Colonic mucosa (tissue), 4 donors: ENCODE measurements around the gene PIPOX. TPM values are rescaled to one million over a fixed set of nuclear protein-coding genes. Genes with fewer than 3 reads are reported as not detected.
"Not testable (repeated sequence)": the region's sequence is repeated elsewhere in the genome, so short reads cannot be mapped to it uniquely, and the experiment has no call there.

ENCODE experiments used
- DNase-seq: peaks from one replicate; pipeline ENCODE4 v3.0.0-alpha.2; 2020
- H3K27ac ChIP-seq: fragments of 200-600 bp; one replicate; pipeline ENCODE4 v1.8.0; 2021
- H3K27me3 ChIP-seq: fragments of 200-600 bp; one replicate; pipeline ENCODE4 v1.8.0; 2021
- H3K36me3 ChIP-seq: fragments of 200-600 bp; one replicate; pipeline ENCODE4 v1.8.0; 2021
- H3K4me1 ChIP-seq: fragments of 200-600 bp; one replicate; pipeline ENCODE4 v1.8.0; 2021; ENCODE audit warnings: mild to moderate bottlenecking
- H3K4me3 ChIP-seq: fragments of 200-600 bp; one replicate; pipeline ENCODE4 v1.8.0; 2021
- H3K9ac ChIP-seq, 2 donors: one replicate each; pipeline ENCODE4 v1.7.0; 2013; ENCODE audit warnings: control low read depth in 2 of 2, low read depth in 2 of 2, low read length in 2 of 2
- H3K9me3 ChIP-seq: fragments of 200-600 bp; one replicate; pipeline ENCODE4 v1.8.0; 2021
- intact Hi-C: fragments of 100-400 bp; cut with DNase I; formaldehyde crosslinking; loops from one replicate; pipeline ENCODE4 v1.14.1; 2022
- total RNA-seq, 2 donors: library from RNA; stranded (reverse); fragmentation: NEBNext Ultra II Directional in 1 of 2; extraction: Animal tissue kit (Norgen Biotek cat#: 25700) in 1 of 2; gene quantifications; one replicate each; pipeline ENCODE4 v1.2.1, GENCODE V29; 2021
- TF ChIP-seq, protein P1 (sequence below): fragments of 200-600 bp; IDR thresholded peaks from one replicate; pipeline ENCODE4 v1.8.0; 2022; ENCODE audit warnings: antibody characterized with exemption, mild to moderate bottlenecking
- donor health status: healthy.
- donor health status: DM: no; HTN: no; CAD: no.
- donor health status: DM: no; HTN: no; CAD: no.

Gene PIPOX
- total RNA-seq, 2 donors from 2014 or later, result 0.90 to 1.4 TPM

DNA sequence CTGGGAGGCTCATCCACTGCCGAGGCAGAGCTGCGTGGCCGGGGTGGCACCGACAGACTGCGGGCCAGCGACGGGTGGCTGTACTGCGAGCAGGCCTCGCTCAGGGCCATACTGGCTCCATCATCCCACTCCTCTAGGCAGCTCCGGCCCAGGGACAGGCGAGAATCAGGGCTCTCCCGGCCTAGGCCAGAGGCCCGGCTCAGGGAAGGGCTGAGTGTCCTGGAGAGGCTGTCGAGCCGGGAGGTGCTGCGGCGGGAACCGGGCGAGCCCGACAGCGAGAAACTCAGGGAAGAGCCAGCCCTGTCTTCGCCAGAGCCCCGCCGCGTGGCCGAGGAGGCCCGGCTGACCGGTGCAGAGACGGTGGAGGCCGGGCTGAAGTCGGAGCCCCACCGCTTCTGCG lies 37.4 kb downstream of the PIPOX start:
- H3K9me3 ChIP-seq, result no peaks in the 10 kb centered on the region
- TF ChIP-seq, protein P1, sequence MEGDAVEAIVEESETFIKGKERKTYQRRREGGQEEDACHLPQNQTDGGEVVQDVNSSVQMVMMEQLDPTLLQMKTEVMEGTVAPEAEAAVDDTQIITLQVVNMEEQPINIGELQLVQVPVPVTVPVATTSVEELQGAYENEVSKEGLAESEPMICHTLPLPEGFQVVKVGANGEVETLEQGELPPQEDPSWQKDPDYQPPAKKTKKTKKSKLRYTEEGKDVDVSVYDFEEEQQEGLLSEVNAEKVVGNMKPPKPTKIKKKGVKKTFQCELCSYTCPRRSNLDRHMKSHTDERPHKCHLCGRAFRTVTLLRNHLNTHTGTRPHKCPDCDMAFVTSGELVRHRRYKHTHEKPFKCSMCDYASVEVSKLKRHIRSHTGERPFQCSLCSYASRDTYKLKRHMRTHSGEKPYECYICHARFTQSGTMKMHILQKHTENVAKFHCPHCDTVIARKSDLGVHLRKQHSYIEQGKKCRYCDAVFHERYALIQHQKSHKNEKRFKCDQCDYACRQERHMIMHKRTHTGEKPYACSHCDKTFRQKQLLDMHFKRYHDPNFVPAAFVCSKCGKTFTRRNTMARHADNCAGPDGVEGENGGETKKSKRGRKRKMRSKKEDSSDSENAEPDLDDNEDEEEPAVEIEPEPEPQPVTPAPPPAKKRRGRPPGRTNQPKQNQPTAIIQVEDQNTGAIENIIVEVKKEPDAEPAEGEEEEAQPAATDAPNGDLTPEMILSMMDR, result no peak
- DNase-seq, result no peak
- intact Hi-C loops, result no loop called here
- no peak overlapping the region for H3K27ac ChIP-seq
- no peaks in the 10 kb centered on the region for H3K27me3 ChIP-seq
- H3K4me1 ChIP-seq, result no peaks in the 10 kb centered on the region
- no peak overlapping the region for H3K4me3 ChIP-seq
- H3K36me3 ChIP-seq, result no peaks in the 10 kb centered on the region
- no peak overlapping the region for H3K9ac ChIP-seq

DNA sequence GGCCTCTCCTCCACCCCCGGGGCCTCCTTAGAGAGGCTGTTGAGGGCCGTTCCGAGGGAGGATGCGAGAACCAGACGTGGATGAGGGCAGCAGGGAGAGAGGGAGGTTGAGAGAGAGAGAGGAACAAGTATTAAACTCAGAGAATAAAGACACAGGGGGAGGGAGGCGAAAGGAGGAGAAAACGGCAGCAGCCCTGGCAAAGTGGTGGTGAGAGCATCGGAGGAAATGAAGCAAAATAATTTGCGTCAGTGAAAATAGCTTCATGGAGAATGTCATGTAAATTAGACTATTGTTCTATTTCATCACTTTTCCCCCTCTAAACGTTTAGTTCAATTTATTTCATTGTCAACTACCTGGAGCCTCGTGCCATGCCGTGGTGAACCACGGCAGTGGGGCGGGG lies 38.0 kb downstream of the PIPOX start:
- Histone ChIP-seq H3K4me3 (no peak overlapping the region), H3K36me3 (no peaks in the 10 kb centered on the region), H3K9ac (no peak overlapping the region), H3K27ac (no peak overlapping the region), H3K9me3 (no peaks in the 10 kb centered on the region), H3K27me3 (no peaks in the 10 kb centered on the region), H3K4me1 (no peaks in the 10 kb centered on the region)
- DNase-seq, result no peak
- TF ChIP-seq, protein P1, result no peak
- intact Hi-C loops, result no loop called here

DNA sequence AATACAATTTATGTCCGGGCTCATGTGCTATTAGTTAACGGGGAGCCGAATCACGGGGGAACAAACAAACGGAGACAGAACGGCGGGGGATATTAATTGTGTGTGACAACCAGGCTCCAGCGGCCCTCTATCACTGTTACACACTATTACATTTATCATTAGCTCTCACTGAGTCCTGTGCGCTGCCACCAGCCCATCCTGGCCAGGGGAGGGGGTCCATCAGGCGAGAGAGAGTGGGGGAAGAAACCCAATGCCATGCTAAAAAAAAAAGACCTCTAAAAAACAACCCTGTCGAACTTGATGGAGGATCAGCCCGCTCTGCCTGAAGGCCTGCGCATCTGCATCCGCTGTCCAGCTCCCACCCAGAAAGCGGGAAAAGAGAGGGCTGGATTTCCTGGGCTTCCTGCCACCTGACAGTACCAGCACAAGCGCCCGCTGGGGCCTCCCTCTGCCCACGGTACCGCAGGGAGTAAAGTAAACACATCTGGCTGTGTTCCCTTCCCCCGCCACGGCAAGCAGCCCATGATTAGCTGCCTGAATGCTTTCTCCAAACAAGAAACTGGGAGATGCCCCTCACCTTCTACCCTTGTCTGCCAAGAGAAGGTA lies 41.7 kb downstream of the PIPOX start:
- DNase-seq, result no peak
- no peak overlapping the region for H3K27ac ChIP-seq
- H3K4me3 ChIP-seq, result no peak overlapping the region
- H3K27me3 ChIP-seq, result no peaks in the 10 kb centered on the region
- intact Hi-C loops, result no loop called here
- H3K4me1 ChIP-seq, result no peaks in the 10 kb centered on the region
- TF ChIP-seq, protein P1, result no peak
- H3K9me3 ChIP-seq, result no peaks in the 10 kb centered on the region
- H3K9ac ChIP-seq, result no peak overlapping the region
- no peaks in the 10 kb centered on the region for H3K36me3 ChIP-seq

DNA sequence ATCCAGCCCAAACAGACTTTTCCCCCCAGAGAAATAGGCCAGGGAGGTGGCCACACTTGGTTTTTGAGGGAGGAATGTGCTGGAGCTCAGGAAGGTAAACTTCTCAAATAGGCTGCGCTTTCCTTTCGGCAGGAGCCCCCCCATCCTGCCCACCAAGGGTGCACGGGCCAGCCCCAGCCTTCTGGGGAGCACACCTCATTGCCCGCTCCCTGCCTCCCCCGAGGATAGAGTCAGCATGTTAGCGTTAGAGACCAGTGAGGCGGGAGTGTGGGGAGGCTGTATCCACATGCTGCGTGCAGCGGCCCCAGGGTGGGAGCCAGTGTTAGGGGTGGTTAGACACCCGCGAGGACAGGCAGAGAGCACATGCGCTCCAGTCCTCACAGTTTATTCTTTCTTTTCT lies 42.3 kb downstream of the PIPOX start:
- Histone ChIP-seq H3K27ac (no peak overlapping the region), H3K27me3 (no peaks in the 10 kb centered on the region), H3K36me3 (no peaks in the 10 kb centered on the region), H3K9ac (no peak overlapping the region), H3K9me3 (no peaks in the 10 kb centered on the region), H3K4me3 (no peak overlapping the region), H3K4me1 (no peaks in the 10 kb centered on the region)
- DNase-seq, result no peak
- TF ChIP-seq, protein P1, result no peak
- intact Hi-C loops, result no loop called here

DNA sequence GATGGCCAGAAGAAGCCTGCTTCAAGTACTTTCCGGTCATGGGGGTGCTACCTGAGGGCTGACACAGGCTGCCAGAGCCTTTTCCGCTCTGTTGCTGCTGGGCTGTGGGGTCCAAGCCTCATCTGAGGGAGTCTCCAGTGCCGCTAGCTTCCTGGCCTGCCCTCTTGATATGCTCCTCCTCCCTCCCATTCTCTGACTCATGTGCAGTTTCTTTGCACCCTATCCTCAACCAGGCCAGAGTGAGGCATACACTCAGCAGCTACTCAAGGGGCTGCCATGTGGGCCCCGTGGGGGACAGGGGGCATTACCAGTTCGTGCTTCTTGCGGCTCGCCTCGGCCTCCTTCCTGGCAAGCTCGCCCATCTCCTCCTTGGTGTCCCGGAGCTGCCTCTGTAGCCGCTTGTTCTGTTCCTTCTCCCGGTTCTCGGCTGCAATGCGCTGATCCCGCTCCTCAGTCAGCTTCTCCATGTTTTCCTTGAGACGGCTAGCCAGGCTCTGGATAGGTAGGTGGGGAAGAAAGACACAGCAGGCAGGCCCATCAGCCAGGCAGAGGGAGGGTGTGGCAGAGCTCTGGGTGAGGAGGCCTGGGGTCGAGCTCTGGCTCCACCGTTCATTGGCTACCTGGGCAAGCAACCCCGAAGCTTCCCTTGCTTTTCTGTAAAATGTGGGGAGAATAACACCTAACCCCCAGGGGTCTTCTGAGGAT lies 43.8 kb downstream of the PIPOX start:
- Histone ChIP-seq H3K27ac (no peak overlapping the region), H3K27me3 (no peaks in the 10 kb centered on the region), H3K9me3 (no peaks in the 10 kb centered on the region), H3K36me3 (peaks cover 4% of the 10 kb centered on the region), H3K9ac (no peak overlapping the region), H3K4me1 (no peaks in the 10 kb centered on the region), H3K4me3 (no peak overlapping the region)
- TF ChIP-seq, protein P1, result no peak
- no peak for DNase-seq
- intact Hi-C loops, result no loop called here

DNA sequence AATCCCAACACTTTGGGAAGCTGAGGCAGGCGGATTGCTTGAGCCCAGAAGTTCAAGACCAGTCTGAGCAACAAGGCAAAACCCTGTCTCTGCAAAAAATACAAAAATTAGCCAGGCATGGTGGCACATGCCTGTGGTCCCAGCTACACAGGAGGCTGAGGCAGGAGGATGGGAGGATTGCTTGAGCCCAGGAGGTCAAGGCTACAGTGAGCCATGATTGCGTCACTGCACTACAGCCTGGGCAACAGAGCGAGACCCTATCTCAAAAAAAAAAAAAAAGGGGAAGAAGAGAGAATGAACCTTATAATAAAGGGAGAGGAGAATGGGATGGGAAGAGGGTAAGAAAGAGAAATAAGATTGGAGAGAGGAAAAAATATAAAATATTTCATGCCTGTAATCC lies 45.8 kb downstream of the PIPOX start:
- H3K27ac ChIP-seq, H3K4me1 ChIP-seq, intact Hi-C loops, H3K9me3 ChIP-seq, H3K27me3 ChIP-seq, DNase-seq, H3K36me3 ChIP-seq, H3K9ac ChIP-seq, H3K4me3 ChIP-seq: not testable (repeated sequence)
